ENCODE measurements around the gene SEZ6.

DNA sequence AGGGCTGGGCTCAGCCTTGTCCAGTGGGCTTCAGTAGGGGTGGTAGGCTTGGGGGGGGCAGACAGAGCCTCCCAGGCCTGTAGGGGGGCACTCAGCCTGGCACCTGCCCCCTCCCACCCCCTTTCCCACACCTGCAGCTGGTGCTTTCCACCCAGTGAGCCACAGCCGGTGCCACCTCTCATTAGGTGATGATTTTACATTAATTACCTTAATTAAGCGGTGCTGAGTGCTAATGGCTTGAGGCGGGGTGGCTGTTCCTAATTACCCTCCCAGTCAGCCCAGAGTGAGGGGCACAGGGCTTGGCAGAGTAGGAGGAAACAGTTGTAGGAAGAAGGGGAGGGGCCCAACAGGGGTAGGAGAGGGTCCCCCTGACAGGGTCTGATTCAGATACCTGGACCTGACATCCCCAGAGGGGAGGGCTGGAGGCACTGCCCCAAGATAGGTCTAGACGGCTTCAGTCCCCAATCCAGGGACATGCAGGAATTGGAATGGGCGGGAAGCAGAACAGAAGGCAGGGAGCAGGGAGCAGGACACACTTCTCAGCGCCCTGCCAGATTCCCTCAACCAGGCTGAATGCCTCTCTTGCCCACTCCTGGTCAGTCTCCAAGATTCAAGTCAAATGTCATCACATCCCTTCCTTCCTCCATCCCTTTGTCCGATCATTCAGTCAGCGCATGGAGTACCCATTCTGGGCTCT is 28.0 kb downstream of the SEZ6 start:
- TF ChIP-seq POLR2A (IDR thresholded peaks at IDR 0.05) (no peak), EP300 (IDR thresholded peaks at IDR 0.05) (no peak)
